ENCODE results near the gene RAP1A.
"Not testable (repeated sequence)": the region's sequence is repeated elsewhere in the genome, so short reads cannot be mapped to it uniquely, and the experiment has no call there.

The RAP1A gene

DNA sequence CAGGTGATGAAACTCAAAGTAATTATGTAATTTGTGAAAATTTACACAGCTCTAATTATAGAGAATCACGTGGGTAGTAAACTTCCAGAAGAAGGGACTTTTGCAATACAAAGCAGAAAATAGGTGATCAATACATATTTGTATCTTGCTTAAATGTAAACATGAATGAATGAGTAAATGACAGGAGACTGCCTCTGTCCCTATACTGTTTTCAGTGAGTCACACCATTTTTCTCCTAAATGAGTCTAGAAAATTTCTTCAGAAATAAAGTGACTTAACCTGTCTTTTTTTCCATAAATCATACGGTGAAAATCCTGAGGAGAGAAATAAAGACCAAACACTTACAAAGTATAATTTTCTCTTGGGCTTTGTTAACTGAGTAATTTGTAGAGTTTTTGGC is 11.9 kb downstream of the RAP1A start:
- DNase-seq: no peak

DNA sequence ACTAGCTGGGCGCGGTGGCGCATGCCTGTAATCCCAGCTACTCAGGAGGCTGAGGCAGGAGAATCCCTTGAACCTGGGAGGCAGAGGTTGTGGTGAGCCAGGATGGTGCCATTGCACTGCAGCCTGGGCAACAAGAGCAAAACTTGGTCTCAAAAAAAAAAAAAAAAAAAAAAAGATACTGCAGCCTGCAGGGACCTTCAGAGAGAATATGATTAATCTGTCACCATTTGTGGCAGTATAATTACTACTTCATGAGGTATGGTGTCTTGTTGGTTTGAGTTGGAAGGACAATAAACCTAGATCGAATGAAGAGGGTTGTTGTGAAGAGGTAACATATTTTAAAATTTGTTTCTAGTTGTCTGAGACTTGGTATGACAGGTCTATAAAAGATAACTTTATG is 13.2 kb downstream of the RAP1A start:
- not testable (repeated sequence) for DNase-seq

DNA sequence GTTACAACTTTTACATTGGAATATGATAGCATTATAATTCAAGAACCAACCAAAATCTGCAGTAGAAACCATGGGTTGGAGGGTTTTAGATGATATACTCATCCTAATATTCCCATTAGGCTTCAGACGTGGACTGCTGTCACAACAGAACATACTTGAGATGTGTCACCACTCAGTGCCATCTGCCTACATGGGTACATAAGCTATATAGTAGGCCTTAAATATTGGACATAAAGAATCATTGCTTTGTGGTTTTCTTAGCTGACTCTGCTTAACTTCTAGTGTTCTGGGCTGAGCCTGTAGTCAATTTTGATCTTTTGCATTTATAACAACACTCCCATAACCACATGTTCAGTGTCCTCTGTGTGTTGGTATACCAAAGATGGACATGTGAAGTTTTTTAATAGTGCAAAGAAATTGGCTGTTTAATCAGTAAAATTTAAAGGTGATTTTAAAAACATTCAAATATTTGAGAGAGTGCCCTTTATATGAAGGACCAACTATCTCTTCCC is 14.2 kb downstream of the RAP1A start:
- no peak for DNase-seq

DNA sequence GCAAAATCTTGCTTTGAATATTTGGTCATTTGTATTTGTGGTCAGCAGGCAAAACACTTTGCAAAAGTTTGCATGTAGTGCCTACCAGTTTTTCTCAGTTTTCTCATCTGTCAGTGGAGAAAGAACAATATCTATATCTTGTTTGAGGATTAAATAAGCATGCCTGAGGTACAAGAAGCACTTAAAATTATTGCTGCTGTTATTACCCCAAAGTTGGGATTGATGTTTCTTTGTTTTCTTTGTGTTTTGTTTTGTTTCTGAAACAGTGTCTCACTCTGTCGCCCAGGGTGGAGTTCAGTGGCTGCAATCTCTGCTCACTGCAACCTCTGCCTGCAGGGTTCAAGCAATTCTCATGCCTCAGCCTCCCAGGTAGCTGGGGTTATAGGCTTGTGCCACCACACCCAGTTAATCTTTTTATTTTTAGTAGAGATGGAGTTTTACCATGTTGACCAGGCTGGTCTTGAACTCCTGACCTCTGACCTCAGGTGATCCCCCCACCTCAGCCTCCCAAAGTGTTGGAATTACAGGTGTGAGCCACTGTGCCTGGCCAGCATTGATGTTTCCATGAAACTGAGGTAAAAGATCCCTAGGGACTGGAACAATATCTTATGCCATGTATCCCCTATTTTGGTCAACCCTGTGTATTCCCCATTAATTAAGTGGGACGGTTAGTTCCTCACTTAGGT is 15.9 kb downstream of the RAP1A start:
- no peak for DNase-seq

DNA sequence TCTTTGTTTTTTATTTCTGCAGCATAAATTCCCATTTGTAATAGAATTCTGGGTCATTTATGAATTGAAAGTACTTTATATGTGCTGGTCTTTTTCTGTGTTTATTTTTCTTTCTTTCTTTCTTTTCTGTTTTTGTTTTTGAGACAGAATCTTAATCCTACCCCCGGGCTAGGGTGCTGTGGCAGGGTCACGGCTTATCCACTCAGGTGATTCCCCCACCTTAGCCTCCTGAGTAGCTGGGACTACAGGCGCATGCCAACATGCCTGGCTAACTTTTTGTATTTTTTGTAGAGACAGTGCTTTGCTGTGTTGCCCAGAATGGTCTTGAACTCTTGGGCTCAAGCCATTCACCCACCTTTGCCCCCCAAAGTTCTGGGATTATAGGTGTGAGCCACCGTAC is 18.7 kb downstream of the RAP1A start:
- DNase-seq: no peak

DNA sequence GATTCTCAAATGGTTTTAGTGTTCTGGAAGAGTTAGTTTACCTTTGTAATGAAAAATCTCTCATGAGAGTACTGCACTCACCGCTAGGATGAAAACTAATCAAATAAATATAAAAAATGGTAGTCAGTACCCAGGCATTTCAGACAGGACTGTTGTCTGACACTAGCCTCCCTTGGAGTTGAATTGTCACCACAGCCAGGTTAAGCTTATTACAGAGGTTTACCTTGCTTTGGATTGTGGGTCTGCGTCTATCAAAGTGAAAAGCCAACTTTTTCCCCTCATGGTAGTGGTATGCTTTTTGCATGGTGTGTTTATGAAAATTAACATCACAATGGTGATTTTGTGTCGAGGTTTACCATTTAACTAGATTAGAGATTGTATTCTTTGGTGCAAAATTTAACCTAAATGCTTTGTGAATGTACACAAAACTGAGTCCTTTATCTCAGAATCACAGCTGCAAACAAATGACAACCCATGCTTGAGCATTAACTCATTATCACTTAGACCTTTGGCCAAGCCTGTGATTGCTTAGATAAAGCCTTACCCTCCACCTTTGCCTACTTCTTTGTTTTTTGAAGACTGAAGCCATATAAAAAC is 20.1 kb downstream of the RAP1A start:
- no peak for DNase-seq

DNA sequence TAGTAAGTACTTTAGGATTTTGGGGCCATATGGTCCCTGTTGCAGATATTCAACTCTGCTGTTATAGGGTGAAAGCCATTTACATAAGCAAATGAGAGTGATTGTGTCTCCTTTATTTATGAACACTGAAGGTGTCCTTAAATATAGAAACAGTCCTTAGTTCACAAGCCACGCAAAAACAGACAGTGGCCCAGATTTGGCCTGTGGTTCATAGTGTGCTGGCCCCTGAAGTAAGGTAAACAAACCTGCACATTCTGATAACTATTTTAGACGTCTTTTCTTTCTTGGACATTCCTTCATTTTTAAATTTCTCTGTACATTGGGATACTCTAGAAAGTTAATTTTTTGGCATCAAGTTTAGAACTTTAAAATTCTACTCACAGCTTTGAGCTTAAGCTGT is 23.5 kb downstream of the RAP1A start:
- DNase-seq: no peak

DNA sequence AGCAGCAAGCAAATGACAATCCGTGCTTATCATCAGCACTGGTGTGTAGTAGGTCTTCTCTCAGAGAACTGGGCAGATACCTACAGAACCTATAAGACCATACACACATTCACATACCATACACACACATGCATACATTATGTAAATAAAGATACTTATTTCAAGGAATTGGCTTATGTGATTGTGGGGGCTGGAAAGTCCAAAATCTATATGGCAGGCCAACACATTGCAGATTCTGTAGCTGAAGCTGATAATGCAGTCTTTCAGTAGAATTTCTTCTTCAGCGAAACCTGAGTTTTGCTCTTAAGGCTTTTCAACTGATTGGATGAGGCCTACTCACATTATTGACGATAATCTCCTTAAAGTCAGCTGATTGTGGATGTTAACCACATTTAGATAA is 24.1 kb downstream of the RAP1A start:
- no peak for DNase-seq

DNA sequence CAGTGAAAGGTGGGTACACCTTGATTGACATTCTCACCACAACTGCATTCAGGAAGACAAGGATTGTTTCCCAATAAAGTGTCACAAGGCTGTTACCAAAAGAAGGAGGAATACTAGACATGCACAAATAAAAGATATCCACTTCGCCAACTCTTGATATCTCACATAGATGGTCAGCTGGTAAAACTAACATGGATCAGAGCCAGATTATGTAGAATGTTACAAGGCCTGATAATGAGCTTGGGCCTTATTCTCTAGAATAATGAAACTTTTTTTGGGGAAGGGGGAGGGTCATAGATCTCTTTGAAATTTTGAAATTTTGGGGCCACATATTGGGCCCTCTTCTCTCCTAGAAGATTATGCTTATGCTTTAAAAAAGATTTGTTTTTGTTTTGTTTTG is 24.9 kb downstream of the RAP1A start:
- DNase-seq: no peak

DNA sequence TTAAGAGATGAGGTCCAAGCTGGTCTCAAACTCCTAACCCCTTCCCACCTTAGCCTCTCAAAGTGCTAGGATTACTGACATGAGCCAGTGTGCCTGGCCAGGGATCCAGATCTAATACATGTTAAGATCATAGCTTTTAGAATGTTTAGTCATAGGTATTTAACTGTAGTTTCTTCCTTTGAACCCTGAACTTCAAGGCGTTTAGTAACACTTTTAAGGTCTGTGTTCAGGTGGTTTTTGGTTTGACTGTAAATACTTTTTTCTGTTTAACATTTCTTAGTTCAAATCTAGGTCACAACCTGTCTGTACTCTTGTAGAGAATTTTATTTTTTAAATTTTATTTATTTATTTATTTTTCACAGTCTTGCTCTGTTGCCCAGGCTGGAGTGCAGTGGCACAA is 28.1 kb downstream of the RAP1A start:
- no peak for DNase-seq

DNA sequence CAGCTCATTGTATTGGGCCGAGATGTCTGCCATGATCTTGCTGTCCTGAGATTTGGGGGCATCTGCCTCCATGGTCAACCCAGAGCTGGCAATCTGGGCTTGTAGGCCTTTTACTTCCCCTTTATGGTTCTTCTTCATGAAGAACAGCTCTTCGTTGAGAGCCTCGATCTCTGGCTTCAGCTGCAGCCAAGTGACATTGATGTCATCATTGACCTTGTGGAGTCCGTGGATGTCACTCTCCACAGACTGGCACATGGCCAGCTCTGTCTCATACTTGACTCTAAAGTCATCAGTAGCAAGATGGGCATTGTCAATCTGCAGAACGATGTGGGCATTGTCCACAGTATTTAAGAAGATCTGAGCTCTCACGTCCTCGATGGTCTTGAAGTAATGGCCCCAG is 29.2 kb downstream of the RAP1A start:
- no peak for DNase-seq

DNA sequence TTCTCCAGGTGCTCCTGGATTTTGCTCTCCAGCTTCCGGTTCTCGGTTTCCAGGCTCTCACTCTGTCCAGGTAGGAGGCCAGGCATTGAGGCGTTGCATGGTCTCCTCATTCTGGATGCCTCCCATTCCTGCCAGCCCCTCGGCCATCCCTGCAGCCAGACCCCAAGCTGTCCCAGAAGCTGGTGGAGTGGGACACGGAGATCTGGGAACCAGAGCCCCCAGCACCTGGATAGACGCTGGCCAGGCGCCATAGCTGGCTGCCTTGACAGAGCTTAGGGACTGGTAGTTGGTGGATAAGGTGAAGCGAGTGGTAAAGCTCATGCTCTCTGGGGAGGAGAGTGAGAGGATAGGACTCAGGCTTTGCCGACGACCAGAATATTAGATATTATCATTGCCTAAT is 29.6 kb downstream of the RAP1A start:
- DNase-seq: no peak

DNA sequence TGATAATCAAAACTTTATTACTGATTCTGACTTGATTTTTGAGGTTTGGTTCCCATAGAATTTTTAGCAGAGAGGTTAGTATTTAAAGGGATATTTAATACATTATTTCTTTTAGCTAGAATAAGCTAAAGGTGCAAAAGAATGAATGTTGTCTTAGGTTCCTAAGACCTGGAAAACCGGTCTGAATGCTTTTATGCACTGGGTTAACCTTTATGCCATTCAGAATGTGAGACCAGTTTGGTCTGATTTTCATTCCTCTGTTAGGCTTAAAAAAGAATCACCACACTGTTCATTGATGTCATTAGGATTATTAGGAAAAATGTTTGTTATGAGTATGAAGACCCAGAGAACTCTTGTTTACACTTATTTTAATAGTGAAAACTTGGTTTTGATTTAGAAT is 30.1 kb downstream of the RAP1A start:
- no peak for DNase-seq

DNA sequence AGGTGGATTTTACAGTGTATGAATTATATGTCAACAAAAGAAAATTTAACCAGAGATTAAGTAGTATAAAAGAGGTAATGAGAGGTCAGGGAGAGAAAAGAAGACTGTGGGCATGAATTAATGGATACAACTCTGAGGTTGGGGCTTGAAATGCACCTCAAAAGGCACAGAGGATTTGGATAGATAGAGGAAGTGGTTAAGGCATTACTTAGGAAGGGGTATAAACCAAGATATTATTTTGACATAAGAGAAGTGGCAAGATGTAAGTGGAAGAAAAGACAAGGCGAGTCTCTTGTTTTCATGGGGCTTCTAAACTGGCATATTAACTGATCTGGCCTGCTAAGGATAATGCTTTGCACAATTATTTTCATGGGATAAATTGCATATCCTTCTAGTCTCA is 34.1 kb downstream of the RAP1A start:
- DNase-seq: no peak

DNA sequence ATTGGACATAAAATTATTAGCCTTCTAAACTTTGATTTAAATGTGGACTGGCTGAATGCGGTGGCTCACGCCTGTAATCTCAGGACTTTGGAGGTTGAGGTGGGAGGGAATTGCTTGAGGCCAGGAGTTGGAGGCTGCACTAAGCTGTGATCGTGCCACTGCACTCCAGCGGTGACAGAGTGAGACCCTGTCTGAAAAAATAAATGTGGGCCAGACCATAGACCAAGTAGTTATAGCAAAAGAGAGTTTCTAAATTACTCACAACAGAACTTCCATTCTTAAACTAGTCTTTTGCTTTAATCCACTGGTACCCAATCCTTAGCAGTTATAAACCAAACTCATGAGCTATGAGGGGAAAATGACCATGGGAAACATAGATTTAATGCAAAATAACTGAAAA is 35.2 kb downstream of the RAP1A start:
- DNase-seq: no peak

DNA sequence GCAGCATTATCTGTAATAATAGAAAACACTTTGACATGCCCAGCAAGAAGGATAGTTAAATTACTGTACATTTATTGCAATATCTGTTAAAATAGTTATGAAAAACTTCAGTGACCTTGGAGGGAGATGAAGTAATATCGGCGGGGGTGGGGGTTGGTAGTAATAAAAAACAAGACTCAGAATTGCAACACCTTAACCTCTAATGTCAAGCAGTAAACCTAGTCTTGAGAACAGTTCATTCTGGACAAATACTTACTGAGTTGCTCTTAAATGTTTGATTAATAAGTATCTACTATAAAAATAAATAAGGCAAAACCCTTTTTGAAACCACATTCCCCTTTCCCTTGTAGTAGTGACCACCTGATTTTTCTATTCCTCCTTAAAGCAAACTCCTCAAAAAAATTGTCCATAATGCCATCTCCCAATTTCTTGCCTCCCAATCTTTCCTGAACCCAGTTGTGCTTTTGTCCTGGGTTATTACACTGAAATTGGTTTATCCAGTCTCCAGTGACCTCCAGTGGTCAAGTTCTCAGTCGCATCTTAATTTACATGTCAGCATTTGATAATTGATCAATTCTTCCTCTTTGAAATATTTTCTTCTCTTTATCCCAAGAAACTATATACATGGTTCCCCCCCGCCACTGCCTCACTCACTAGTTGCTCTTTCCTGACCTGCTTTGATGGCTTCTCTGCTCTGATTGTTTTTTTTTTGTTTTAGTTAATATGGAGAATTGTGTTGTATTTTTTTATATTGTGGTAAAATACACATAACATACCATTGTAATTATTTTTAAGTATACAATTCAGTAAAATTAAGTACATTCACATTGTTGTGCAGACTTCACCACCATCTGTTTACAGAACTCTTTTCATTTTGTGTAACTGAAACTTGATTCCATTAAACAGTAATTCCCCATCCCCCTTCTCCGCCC is 36.8 kb downstream of the RAP1A start:
- no peak for DNase-seq

DNA sequence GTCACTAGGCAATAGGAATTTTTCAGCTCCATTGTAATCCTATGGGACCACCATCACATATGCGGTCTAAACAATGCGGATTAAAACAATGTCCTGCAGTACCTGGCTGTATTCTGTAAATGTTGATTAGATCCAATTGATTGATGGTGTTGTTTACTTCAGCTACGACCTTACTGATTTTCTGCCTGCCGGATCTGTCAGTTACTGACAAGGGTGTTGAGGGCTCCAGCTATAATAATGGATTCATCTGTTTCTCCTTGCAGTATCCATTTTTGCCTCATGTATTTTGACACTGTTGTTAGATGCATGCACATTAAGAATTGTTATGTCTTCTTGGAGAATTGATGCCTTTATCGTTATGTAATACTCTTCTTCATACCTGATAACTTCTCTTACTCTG is 39.0 kb downstream of the RAP1A start:
- DNase-seq: no peak

DNA sequence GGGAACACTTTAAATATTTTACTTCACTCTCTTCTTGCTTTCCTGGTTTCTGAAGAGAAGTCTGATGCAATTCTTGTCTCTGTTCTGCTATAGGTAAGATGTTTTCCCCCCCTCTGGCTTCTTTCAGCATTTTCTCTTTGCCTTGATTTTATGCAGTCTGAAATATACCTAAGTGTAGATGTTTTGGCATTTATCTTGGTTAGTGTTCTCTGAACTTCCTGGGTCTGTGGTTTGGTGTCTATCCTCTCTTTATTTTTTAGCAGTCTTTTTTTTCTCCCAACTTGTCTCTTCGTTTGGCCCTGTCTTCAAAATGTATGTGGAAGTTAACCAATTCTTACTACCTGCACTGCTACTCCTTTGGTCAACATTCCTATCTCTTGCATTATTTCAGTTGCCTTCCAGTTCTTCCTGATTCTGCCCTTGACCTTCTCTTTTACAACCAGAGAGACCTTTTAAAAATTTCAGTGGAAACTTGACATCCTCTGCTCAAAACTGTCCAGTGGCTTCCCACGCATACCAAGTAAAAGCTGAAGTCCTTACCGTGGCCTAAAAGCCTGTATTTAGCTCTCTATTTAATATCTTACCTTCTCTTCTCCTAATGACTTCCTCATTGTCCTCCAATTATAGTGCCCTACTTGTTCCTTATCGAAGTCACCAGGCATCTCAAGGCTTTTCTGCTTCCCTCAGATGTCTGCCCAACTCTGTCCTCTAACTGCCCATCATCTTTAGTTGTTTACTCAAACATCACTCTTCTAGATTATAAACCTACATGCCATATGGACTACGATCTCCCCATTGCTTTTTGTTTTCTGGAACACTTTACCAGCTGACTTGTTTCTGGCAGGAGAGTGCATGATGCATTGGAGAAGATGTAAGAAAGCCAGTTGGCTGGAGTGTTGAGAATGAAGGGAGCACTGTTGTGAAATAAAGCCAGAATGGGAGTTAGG is 40.9 kb downstream of the RAP1A start:
- no peak for DNase-seq

DNA sequence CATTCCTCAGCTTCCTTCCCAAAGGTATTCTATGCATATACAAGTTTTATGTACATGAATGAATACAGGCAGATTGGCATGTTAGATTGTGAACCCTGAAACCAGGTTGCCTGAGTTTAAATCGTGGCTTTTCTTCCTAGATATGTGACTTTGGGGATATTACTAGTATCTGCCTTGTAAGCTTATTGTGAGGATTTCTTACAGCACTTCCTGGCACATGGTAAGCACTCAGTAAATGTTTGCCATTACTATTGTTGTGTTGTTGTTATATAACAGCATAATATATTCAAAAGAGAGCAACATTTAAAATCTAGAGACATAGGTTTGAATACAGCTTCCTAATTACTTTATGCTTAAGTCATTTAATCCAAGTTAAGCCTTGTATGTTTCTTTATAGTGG is 45.1 kb downstream of the RAP1A start:
- no peak for DNase-seq

DNA sequence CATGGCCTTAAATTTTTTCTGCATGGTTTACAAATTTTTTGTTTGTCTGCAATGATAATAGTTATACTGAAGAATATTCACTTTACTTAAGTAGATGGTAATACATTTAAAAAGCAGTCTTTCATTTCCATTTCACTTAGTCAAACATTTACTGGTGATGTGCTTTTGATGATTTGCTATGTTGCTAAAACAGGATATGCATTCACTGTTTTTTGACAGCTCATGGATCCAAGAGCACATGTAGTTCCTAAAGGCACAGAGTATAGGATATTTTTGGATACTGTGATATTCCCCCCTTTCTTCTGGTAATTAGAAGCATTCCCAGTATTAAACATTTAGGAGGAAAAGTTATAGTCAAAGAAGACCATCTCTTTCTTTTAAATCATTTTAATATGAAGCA is 45.9 kb downstream of the RAP1A start:
- no peak for DNase-seq

DNA sequence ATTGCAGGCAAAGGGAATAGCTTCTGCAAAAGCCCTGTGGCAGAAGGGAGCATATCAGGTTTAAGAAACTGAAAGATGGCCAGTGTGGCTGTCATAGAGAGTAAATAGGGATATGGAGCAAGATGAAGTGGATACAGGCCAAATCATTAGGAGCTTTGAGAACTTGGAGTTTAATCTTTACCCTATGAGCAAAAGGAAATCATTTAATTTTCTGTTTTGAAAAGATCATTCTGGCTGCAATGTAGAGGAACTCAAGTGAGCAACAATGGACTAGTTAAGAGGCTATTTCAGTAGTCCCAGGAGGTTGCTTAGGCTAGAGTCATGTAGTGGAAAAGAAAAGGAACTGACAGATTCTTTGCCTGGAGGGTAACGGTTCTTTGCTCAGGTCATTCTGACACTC is 47.2 kb downstream of the RAP1A start:
- DNase-seq: no peak

DNA sequence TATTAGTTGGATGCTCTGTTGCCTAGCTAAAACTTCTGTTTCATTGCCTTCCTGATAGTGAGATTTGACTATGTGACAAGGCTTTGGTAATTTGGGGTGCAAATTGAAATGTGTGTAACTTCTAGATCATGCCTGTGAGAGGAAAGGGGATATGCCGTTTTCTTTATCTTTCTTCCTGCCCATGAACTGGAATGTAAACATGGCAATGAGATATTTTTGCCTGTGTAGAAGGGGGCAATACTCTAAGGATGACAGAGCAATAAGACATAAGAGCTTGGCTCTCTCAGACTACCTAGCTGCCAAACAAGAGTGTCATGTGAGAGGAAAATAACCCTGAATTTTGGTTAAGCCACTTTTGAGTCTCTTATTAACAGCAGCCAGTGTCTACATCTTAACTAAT is 49.7 kb downstream of the RAP1A start:
- DNase-seq: no peak

DNA sequence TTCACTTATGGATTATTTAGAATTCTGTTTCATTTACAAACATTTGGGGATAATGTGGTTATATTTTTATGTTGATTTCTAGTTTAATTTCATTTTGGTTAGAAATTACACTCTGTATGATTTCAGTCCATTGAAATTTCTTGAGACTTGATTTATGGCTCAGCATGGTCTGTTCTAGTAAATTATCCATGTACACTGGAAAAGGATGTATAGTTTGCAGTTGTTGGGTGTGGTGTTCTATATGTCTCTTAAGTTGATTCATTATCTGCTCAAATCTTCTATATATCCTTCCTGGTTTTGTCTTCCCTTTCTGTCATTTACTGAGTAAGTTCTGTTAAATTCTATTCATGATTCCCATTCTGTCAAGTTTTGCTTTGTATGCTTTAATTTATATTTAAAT is 52.3 kb downstream of the RAP1A start:
- DNase-seq: no peak
